Measurements from ENCODE around the gene CAND1. TPM values are rescaled to one million over a fixed set of nuclear protein-coding genes. Genes with fewer than 3 reads are reported as not detected.

Gene CAND1
- total RNA-seq, 2 experiments from 2014 or later, result 145 to 152 TPM

DNA sequence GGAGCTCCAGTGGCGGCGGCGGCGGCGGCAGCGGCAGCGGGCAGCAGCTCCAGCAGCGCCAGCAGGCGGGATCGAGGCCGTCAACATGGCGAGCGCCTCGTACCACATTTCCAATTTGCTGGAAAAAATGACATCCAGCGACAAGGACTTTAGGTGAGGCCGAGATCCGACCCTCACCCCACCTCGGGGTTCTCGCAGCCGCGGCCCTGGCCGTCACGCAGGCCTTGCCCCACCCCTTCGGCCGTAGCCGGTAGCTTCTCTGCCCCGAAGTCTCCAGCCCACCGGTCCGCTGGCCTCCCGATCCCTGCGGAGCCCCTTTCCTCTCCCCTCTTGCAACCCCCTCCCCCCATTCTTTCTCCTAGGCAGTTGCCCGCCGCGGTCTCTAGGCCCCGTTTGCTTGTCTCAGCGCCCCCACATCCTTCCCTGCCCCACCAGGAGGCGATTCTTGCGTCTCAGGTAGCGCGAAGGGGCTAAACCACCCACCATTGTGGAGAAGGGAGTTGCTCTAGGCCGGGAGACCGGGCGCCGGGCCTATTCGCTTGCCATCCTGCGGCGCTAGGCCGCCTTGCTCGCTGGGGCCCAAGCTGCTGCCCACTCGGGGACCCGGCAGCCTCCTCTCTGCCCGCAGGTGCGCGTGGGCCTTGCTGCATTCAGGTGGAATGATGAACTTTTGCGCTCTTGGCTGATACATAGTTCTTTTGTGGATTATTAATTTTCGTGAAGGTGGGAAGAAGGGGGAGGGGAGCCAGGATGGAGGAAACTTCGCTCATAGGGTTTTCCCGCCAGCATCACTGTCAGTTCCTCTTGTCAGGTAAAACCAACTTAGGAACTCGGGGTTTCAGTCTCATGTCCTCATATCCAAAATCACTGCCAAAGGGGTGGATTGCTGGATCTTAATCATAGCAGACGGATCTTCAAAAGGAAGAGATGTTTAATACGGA, 745 bp downstream of the CAND1 start:
- peak; percentile 65 for DNase-seq
- Mint-ChIP-seq H3K36me3 (peaks cover 10% of the 10 kb centered on the region), H3K27ac (peak overlapping the region; percentile 95), H3K27me3 (no peaks in the 10 kb centered on the region), H3K4me1 (peaks cover 32% of the 10 kb centered on the region), H3K4me3 (peak overlapping the region; percentile 89), H3K9me3 (no peaks in the 10 kb centered on the region)
- POLR2A ChIA-PET, result interaction anchor here (0.5 to 1.7 kb wide), 16 partner anchors 10 to 1330 kb away, joined by 3 to 7 read pairs (median 4); partner anchors contain the start of genes DYRK2, LLPH and TMBIM4
- peak; percentile 2 for ATAC-seq (ENCODE audit: low read depth)

DNA sequence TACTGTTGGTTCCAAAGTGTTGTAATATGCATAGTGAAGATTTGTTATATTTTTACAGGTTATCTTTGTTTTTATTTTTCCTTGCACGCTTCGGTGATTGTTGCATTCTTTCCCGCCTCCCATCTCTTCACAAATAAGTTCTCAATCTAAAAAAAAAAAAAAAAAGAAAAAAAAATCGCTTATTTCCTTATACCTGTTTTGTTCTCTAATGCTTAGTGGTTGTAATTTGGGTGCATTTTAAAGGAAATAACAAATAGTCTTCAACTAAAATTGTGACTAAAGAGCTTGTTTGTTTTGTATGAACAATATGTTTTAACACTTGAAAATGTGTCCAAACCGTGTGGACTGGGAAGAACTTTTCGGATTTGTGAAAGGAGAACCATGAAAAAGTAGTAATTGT, 1.5 kb downstream of the CAND1 start:
- DNase-seq, result no peak
- Mint-ChIP-seq H3K27ac (peak overlapping the region; percentile 95), H3K27me3 (no peaks in the 10 kb centered on the region), H3K4me1 (peaks cover 37% of the 10 kb centered on the region), H3K4me3 (peak overlapping the region; percentile 89), H3K9me3 (no peaks in the 10 kb centered on the region), H3K36me3 (peaks cover 15% of the 10 kb centered on the region)
- POLR2A ChIA-PET, result interaction anchor here (1.0 kb wide), 1 partner anchor 56 kb away, joined by 3 read pairs; no protein-coding TSS in a partner anchor
- no peak for ATAC-seq (ENCODE audit: low read depth)

DNA sequence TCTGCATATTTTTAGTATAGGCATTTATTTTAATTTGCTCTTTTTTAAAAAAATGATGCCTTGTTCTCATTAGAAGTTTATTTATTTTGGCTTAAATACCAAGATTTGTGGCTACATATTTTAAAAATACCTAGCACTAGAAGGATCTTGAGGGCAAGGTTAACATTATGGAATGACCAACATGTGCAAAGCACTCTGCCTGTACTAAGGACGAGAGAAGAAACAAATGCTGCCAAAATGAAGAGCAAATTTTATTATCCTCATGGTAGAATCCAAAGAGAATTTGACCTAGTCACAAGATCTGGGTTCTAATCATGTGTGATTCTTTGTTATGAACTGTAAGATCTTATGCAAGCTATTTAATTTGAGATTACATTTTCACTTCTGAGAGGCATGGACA, 2.8 kb downstream of the CAND1 start:
- H3K27me3 Mint-ChIP-seq, result no peaks in the 10 kb centered on the region
- DNase-seq (no peak), ATAC-seq (ENCODE audit: low read depth) (no peak)
- H3K4me3 Mint-ChIP-seq, result peak overlapping the region; percentile 25
- H3K36me3 Mint-ChIP-seq, result peaks cover 26% of the 10 kb centered on the region
- H3K27ac Mint-ChIP-seq, result no peak overlapping the region
- no peaks in the 10 kb centered on the region for H3K9me3 Mint-ChIP-seq
- peaks cover 49% of the 10 kb centered on the region for H3K4me1 Mint-ChIP-seq
- POLR2A ChIA-PET, result no interaction called here

DNA sequence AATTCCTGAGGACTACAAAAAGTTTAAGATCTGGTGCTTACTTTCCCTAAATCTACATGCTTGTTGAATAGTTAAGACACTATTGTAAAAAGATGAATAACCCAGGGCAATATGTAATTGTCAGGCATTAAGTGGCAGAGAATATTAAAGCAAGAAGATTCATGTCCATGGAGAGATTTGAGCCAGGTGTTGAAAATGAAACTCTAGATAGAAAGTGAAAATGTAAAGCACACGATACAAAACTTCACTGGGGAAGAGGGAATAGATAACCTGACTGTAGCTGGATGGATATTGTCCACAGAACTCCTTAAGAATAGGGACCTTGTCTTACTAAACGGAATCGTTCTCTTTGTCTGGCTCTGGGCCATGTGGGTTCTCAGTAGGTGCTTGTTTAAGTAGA, 5.0 kb downstream of the CAND1 start:
- Mint-ChIP-seq H3K4me1 (peaks cover 44% of the 10 kb centered on the region), H3K27ac (peak overlapping the region; percentile 8), H3K27me3 (no peaks in the 10 kb centered on the region), H3K36me3 (peaks cover 39% of the 10 kb centered on the region), H3K4me3 (peak overlapping the region; percentile 63), H3K9me3 (no peaks in the 10 kb centered on the region)
- ATAC-seq (ENCODE audit: low read depth), result no peak
- no peak for DNase-seq
- POLR2A ChIA-PET, result no interaction called here

GRCh38 chr12:67275380-67275913, 6.3 kb downstream of the CAND1 start:
- Mint-ChIP-seq H3K9me3 (no peaks in the 10 kb centered on the region), H3K4me1 (peaks cover 44% of the 10 kb centered on the region), H3K27me3 (no peaks in the 10 kb centered on the region), H3K36me3 (peaks cover 40% of the 10 kb centered on the region), H3K4me3 (no peak overlapping the region), H3K27ac (no peak overlapping the region)
- no peak for DNase-seq
- POLR2A ChIA-PET, result no interaction called here
- ATAC-seq (ENCODE audit: low read depth), result no peak

DNA sequence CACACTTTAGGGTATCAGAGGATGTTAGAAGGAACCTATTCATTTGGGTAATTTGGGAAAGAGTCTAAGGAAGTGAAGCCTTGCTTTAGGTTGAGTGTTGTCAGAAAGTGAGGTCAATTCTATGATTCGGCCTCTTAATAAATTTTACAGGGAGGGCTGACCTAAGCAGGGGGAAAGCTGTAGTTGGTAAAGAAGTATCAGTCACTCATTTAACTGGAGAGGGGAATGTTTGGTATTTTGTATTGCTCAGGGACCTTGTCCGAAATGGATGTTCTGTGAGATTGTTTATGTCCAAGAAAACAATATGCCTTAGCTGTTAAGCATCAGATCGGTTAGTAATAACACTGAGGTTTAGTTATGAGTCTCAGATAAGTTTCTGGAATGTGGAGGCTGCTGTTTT, 7.3 kb downstream of the CAND1 start:
- no peak overlapping the region for H3K27ac Mint-ChIP-seq
- H3K27me3 Mint-ChIP-seq, result no peaks in the 10 kb centered on the region
- H3K4me3 Mint-ChIP-seq, result no peak overlapping the region
- no peak for DNase-seq
- H3K4me1 Mint-ChIP-seq, result peaks cover 39% of the 10 kb centered on the region
- H3K9me3 Mint-ChIP-seq, result no peaks in the 10 kb centered on the region
- H3K36me3 Mint-ChIP-seq, result peaks cover 40% of the 10 kb centered on the region
- no peak for ATAC-seq (ENCODE audit: low read depth)
- POLR2A ChIA-PET, result no interaction called here

GRCh38 chr12:67279637-67280036, 10.5 kb downstream of the CAND1 start:
- ATAC-seq (ENCODE audit: low read depth), result no peak
- Mint-ChIP-seq H3K36me3 (peaks cover 48% of the 10 kb centered on the region), H3K27ac (no peak overlapping the region), H3K4me3 (no peak overlapping the region), H3K9me3 (no peaks in the 10 kb centered on the region), H3K27me3 (no peaks in the 10 kb centered on the region), H3K4me1 (peaks cover 28% of the 10 kb centered on the region)
- no peak for DNase-seq
- POLR2A ChIA-PET, result interaction anchor here (1.7 kb wide), 1 partner anchor 10 kb away, joined by 7 read pairs; the partner anchor contains the start of gene CAND1

GRCh38 chr12:67280088-67280487, 10.9 kb downstream of the CAND1 start:
- Mint-ChIP-seq H3K4me1 (peaks cover 26% of the 10 kb centered on the region), H3K9me3 (no peaks in the 10 kb centered on the region), H3K36me3 (peaks cover 46% of the 10 kb centered on the region), H3K4me3 (no peak overlapping the region), H3K27me3 (no peaks in the 10 kb centered on the region), H3K27ac (no peak overlapping the region)
- POLR2A ChIA-PET, result interaction anchor here (1.7 kb wide), 1 partner anchor 11 kb away, joined by 7 read pairs; the partner anchor contains the start of gene CAND1
- ATAC-seq (ENCODE audit: low read depth), result no peak
- no peak for DNase-seq

DNA sequence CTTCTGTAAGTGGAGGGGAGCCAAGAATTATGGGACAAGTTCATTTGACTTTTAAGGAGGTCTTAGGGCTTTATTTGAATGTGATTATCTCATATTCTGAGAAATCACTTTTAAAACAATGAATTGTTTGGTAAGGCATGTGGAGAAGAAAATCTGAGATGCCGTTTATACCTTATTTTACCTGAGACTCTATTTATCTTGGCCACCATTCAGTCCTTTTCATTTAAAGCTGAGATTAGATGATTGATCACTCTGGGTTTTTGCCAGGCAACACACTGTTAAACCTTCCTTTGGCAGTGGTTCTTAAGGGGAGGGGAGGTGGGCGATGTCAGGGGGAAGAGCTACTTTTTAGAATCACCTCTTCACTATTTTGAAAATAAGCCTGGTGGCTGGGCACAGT, 11.4 kb downstream of the CAND1 start:
- no peak overlapping the region for H3K27ac Mint-ChIP-seq
- peaks cover 45% of the 10 kb centered on the region for H3K36me3 Mint-ChIP-seq
- POLR2A ChIA-PET, result interaction anchor here (1.7 kb wide), 1 partner anchor 11 kb away, joined by 7 read pairs; the partner anchor contains the start of gene CAND1

DNA sequence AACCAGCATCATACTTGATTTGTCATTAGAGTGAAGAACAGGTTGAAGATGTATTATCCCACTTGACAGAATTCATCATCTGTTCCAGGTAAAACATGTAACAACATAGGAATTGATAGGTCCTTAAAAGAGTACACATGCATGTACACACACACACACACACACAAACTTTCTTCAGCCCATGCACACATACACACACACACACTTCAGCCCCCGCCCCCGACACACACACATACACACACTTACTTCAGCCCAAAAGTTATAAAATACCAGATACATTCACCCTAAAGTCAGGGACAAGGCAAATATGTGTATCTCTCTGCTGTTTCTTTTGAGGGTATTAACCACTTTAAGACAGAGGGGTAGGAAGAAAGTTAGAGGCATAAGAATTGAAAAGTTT, 15.4 kb downstream of the CAND1 start:
- no peaks in the 10 kb centered on the region for H3K27me3 Mint-ChIP-seq
- no peak for DNase-seq
- peak overlapping the region; percentile 26 for H3K27ac Mint-ChIP-seq
- H3K9me3 Mint-ChIP-seq, result peaks cover 2% of the 10 kb centered on the region
- peaks cover 19% of the 10 kb centered on the region for H3K4me1 Mint-ChIP-seq
- no peak for ATAC-seq (ENCODE audit: low read depth)
- peaks cover 41% of the 10 kb centered on the region for H3K36me3 Mint-ChIP-seq
- no peak overlapping the region for H3K4me3 Mint-ChIP-seq
- POLR2A ChIA-PET, result interaction anchor here (0.7 kb wide), 1 partner anchor 16 kb away, joined by 3 read pairs; the partner anchor contains the start of gene CAND1

More for the DNA sequence above, 11.4 kb downstream of the CAND1 start:
- H3K27me3 Mint-ChIP-seq, result no peaks in the 10 kb centered on the region
- no peak overlapping the region for H3K4me3 Mint-ChIP-seq
- DNase-seq (no peak), ATAC-seq (ENCODE audit: low read depth) (no peak)
- no peaks in the 10 kb centered on the region for H3K9me3 Mint-ChIP-seq
- H3K4me1 Mint-ChIP-seq, result peaks cover 23% of the 10 kb centered on the region

DNA sequence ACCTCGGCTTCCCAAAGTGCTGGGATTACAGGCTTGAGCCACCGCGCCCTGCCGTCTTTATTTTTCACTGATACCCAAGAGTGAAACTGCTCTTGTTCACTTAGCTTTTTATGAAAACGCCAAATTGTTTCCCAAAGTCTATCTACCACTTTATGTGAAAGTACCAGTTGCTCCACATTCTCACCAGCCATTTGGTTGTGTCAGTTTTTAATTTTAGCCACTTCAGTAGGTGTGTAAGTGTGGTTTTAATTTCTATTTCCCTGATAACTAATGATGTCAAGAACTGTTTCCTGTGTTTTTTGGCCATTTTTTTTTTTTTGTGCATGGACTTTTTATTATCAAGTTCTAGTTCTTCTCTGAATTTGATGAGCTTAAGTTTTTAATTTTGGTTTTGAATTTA, 17.1 kb downstream of the CAND1 start:
- Mint-ChIP-seq H3K4me1 (peaks cover 19% of the 10 kb centered on the region), H3K36me3 (peaks cover 53% of the 10 kb centered on the region), H3K27me3 (no peaks in the 10 kb centered on the region), H3K27ac (no peak overlapping the region), H3K4me3 (no peak overlapping the region), H3K9me3 (peaks cover 2% of the 10 kb centered on the region)
- POLR2A ChIA-PET, result interaction anchor here (2.0 kb wide), 1 partner anchor 18 kb away, joined by 7 read pairs; the partner anchor contains the start of gene CAND1
- DNase-seq (no peak), ATAC-seq (ENCODE audit: low read depth) (no peak)

- ATAC-seq (ENCODE audit: low read depth), result no peak
- Mint-ChIP-seq H3K4me3 (no peak overlapping the region), H3K27ac (no peak overlapping the region), H3K9me3 (peaks cover 2% of the 10 kb centered on the region), H3K36me3 (peaks cover 47% of the 10 kb centered on the region), H3K27me3 (no peaks in the 10 kb centered on the region), H3K4me1 (peaks cover 17% of the 10 kb centered on the region)
- DNase-seq, result no peak
- POLR2A ChIA-PET, result interaction anchor here (0.5 to 2.0 kb wide), 4 partner anchors 14 to 172 kb away, joined by 3 to 7 read pairs (median 4); partner anchors contain the start of gene CAND1
These were observed 18.2 kb downstream of the CAND1 start for GRCh38 chr12:67287311-67287710.

- no peak for ATAC-seq (ENCODE audit: low read depth)
- Mint-ChIP-seq H3K9me3 (peaks cover 2% of the 10 kb centered on the region), H3K27me3 (no peaks in the 10 kb centered on the region), H3K27ac (no peak overlapping the region), H3K4me3 (no peak overlapping the region), H3K36me3 (peaks cover 48% of the 10 kb centered on the region), H3K4me1 (peaks cover 17% of the 10 kb centered on the region)
- POLR2A ChIA-PET, result interaction anchor here (0.9 kb wide), 1 partner anchor 19 kb away, joined by 3 read pairs; the partner anchor contains the start of gene CAND1
- DNase-seq, result no peak
These were observed 19.4 kb downstream of the CAND1 start for GRCh38 chr12:67288561-67288960.

All from activated naive CD8-positive, alpha-beta T cell treated with anti-CD3 and anti-CD28 coated beads, Interleukin-2, amount 10 ng/mL, durations not matched to agents 7 days and 5 days (primary cell).